ENCODE data around the gene DHX15.

GRCh38 chr4:24622146-24622834, 37.9 kb upstream of the DHX15 start:
- no peak for TF ChIP-seq EZH2phosphoT487 (IDR thresholded peaks at IDR 0.05; ENCODE audit: insufficient read depth, low read depth)
- TF ChIP-seq EZH2 (IDR thresholded peaks at IDR 0.05; ENCODE audit: insufficient read depth, poor library complexity, severe bottlenecking): no peak

Data from GM23248 (cell line).